ENCODE measurements around the gene CDK6. TPM values are rescaled to one million over a fixed set of nuclear protein-coding genes. Genes with fewer than 3 reads are reported as not detected.

CDK6 gene
- total and polyA plus RNA-seq, 4 donors: 14.0 to 42.6 (median 27.8) TPM

GRCh38 chr7:92655346-92655884, 181.0 kb downstream of the CDK6 start:
- Histone ChIP-seq H3K27ac (ENCODE audit: low read depth, low read length) (no peak overlapping the region), H3K36me3 (ENCODE audit: control insufficient read depth, insufficient read depth, low read length) (no peaks in the 10 kb centered on the region), H3K27me3 (ENCODE audit: control insufficient read depth, insufficient read depth, low read length) (no peaks in the 10 kb centered on the region), H3K4me3 (ENCODE audit: low read depth, low read length) (no peak overlapping the region), H3K9me3 (ENCODE audit: control insufficient read depth, insufficient read depth, low read length) (no peaks in the 10 kb centered on the region), H3K4me1 (ENCODE audit: control insufficient read depth, insufficient read depth, low read length) (no peaks in the 10 kb centered on the region)
- no CpG with 5 or more reads among the region's 1 CpG for WGBS (ENCODE audit: insufficient coverage)
- DNase-seq (ENCODE audit: low read depth in 4 of 6, low spot score in 6 of 6): no peak

GRCh38 chr7:92653136-92653535, 183.2 kb downstream of the CDK6 start:
- DNase-seq (ENCODE audit: low read depth in 4 of 6, low spot score in 6 of 6): no peak
- no peaks in the 10 kb centered on the region for H3K36me3 ChIP-seq (ENCODE audit: control insufficient read depth, insufficient read depth, low read length)
- no peaks in the 10 kb centered on the region for H3K9me3 ChIP-seq (ENCODE audit: control insufficient read depth, insufficient read depth, low read length)
- WGBS (ENCODE audit: insufficient coverage): 75% methylated on average over 2 of the region's 4 CpGs
- H3K27me3 ChIP-seq (ENCODE audit: control insufficient read depth, insufficient read depth, low read length): no peaks in the 10 kb centered on the region
- H3K27ac ChIP-seq (ENCODE audit: low read depth, low read length): no peak overlapping the region
- no peaks in the 10 kb centered on the region for H3K4me1 ChIP-seq (ENCODE audit: control insufficient read depth, insufficient read depth, low read length)
- H3K4me3 ChIP-seq (ENCODE audit: low read depth, low read length): no peak overlapping the region

GRCh38 chr7:92652536-92652935, 183.8 kb downstream of the CDK6 start:
- Histone ChIP-seq H3K4me3 (ENCODE audit: low read depth, low read length) (no peak overlapping the region), H3K27ac (ENCODE audit: low read depth, low read length) (no peak overlapping the region), H3K36me3 (ENCODE audit: control insufficient read depth, insufficient read depth, low read length) (no peaks in the 10 kb centered on the region), H3K9me3 (ENCODE audit: control insufficient read depth, insufficient read depth, low read length) (no peaks in the 10 kb centered on the region), H3K27me3 (ENCODE audit: control insufficient read depth, insufficient read depth, low read length) (no peaks in the 10 kb centered on the region), H3K4me1 (ENCODE audit: control insufficient read depth, insufficient read depth, low read length) (no peaks in the 10 kb centered on the region)
- DNase-seq (ENCODE audit: low read depth in 4 of 6, low spot score in 6 of 6): no peak
- WGBS (ENCODE audit: insufficient coverage): no CpG with 5 or more reads among the region's 2 CpGs

GRCh38 chr7:92650391-92650790, 186.0 kb downstream of the CDK6 start:
- Histone ChIP-seq H3K27ac (ENCODE audit: low read depth, low read length) (no peak overlapping the region), H3K27me3 (ENCODE audit: control insufficient read depth, insufficient read depth, low read length) (no peaks in the 10 kb centered on the region), H3K36me3 (ENCODE audit: control insufficient read depth, insufficient read depth, low read length) (no peaks in the 10 kb centered on the region), H3K4me3 (ENCODE audit: low read depth, low read length) (no peak overlapping the region), H3K9me3 (ENCODE audit: control insufficient read depth, insufficient read depth, low read length) (no peaks in the 10 kb centered on the region), H3K4me1 (ENCODE audit: control insufficient read depth, insufficient read depth, low read length) (no peaks in the 10 kb centered on the region)
- no peak for DNase-seq (ENCODE audit: low read depth in 4 of 6, low spot score in 6 of 6)
- 71% methylated on average over 1 of the region's 3 CpGs for WGBS (ENCODE audit: insufficient coverage)

GRCh38 chr7:92648067-92648466, 188.3 kb downstream of the CDK6 start:
- no peaks in the 10 kb centered on the region for H3K4me1 ChIP-seq (ENCODE audit: control insufficient read depth, insufficient read depth, low read length)
- DNase-seq (ENCODE audit: low read depth in 4 of 6, low spot score in 6 of 6): no peak
- no peaks in the 10 kb centered on the region for H3K27me3 ChIP-seq (ENCODE audit: control insufficient read depth, insufficient read depth, low read length)
- H3K9me3 ChIP-seq (ENCODE audit: control insufficient read depth, insufficient read depth, low read length): no peaks in the 10 kb centered on the region
- H3K4me3 ChIP-seq (ENCODE audit: low read depth, low read length): no peak overlapping the region
- H3K27ac ChIP-seq (ENCODE audit: low read depth, low read length): no peak overlapping the region
- no peaks in the 10 kb centered on the region for H3K36me3 ChIP-seq (ENCODE audit: control insufficient read depth, insufficient read depth, low read length)
- no CpG with 5 or more reads among the region's 4 CpGs for WGBS (ENCODE audit: insufficient coverage)

DNA sequence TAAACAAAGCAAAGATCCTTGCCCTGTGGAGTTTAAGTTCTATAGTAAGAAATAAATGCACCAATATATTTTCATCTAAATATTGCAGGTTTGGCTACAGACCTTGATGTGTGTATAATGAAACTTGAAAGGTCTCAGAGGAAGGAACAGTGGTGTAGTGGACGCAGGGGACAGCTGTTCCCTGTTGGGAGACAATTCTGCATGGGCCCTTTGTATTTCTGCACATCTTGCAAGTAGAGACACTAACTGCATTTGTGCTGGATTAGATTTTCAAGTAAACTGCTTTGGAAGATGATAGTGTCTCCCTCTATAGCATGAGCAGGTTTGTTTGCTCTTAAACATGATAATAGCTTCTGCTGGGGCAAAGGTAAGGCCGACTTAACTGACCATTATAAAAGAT, 188.7 kb downstream of the CDK6 start:
- 50% methylated on average over 1 of the region's 2 CpGs for WGBS (ENCODE audit: insufficient coverage)
- Histone ChIP-seq H3K9me3 (ENCODE audit: control insufficient read depth, insufficient read depth, low read length) (no peaks in the 10 kb centered on the region), H3K4me1 (ENCODE audit: control insufficient read depth, insufficient read depth, low read length) (no peaks in the 10 kb centered on the region), H3K36me3 (ENCODE audit: control insufficient read depth, insufficient read depth, low read length) (no peaks in the 10 kb centered on the region), H3K27me3 (ENCODE audit: control insufficient read depth, insufficient read depth, low read length) (no peaks in the 10 kb centered on the region), H3K4me3 (ENCODE audit: low read depth, low read length) (no peak overlapping the region), H3K27ac (ENCODE audit: low read depth, low read length) (no peak overlapping the region)
- no peak for DNase-seq (ENCODE audit: low read depth in 4 of 6, low spot score in 6 of 6)

- WGBS (ENCODE audit: insufficient coverage): 80% methylated on average over 2 of the region's 5 CpGs
- no peak for DNase-seq (ENCODE audit: low read depth in 4 of 6, low spot score in 6 of 6)
- Histone ChIP-seq H3K36me3 (ENCODE audit: control insufficient read depth, insufficient read depth, low read length) (no peaks in the 10 kb centered on the region), H3K4me1 (ENCODE audit: control insufficient read depth, insufficient read depth, low read length) (no peaks in the 10 kb centered on the region), H3K27me3 (ENCODE audit: control insufficient read depth, insufficient read depth, low read length) (no peaks in the 10 kb centered on the region), H3K27ac (ENCODE audit: low read depth, low read length) (no peak overlapping the region), H3K4me3 (ENCODE audit: low read depth, low read length) (no peak overlapping the region), H3K9me3 (ENCODE audit: control insufficient read depth, insufficient read depth, low read length) (no peaks in the 10 kb centered on the region)
Measured at GRCh38 chr7:92647011-92647625, 189.3 kb downstream of the CDK6 start.

GRCh38 chr7:92645114-92646061, 191.0 kb downstream of the CDK6 start:
- Histone ChIP-seq H3K27ac (ENCODE audit: low read depth, low read length) (no peak overlapping the region), H3K27me3 (ENCODE audit: control insufficient read depth, insufficient read depth, low read length) (no peaks in the 10 kb centered on the region), H3K36me3 (ENCODE audit: control insufficient read depth, insufficient read depth, low read length) (no peaks in the 10 kb centered on the region), H3K9me3 (ENCODE audit: control insufficient read depth, insufficient read depth, low read length) (no peaks in the 10 kb centered on the region), H3K4me3 (ENCODE audit: low read depth, low read length) (no peak overlapping the region), H3K4me1 (ENCODE audit: control insufficient read depth, insufficient read depth, low read length) (no peaks in the 10 kb centered on the region)
- WGBS (ENCODE audit: insufficient coverage): 46% methylated on average over 3 of the region's 11 CpGs
- DNase-seq (ENCODE audit: low read depth in 4 of 6, low spot score in 6 of 6): peak in 1 of 6 donors; percentile 15

- Histone ChIP-seq H3K4me3 (ENCODE audit: low read depth, low read length) (no peak overlapping the region), H3K36me3 (ENCODE audit: control insufficient read depth, insufficient read depth, low read length) (no peaks in the 10 kb centered on the region), H3K9me3 (ENCODE audit: control insufficient read depth, insufficient read depth, low read length) (no peaks in the 10 kb centered on the region), H3K27ac (ENCODE audit: low read depth, low read length) (no peak overlapping the region), H3K27me3 (ENCODE audit: control insufficient read depth, insufficient read depth, low read length) (no peaks in the 10 kb centered on the region), H3K4me1 (ENCODE audit: control insufficient read depth, insufficient read depth, low read length) (no peaks in the 10 kb centered on the region)
- DNase-seq (ENCODE audit: low read depth in 4 of 6, low spot score in 6 of 6): peak in 1 of 6 donors; percentile 29
- WGBS (ENCODE audit: insufficient coverage): 91% methylated on average over 5 of the region's 6 CpGs
Measured at GRCh38 chr7:92644406-92645113, 191.8 kb downstream of the CDK6 start.

Measured in spinal cord (tissue), 10 donors.